ENCODE data around the gene CEP170B.

The CEP170B gene

DNA sequence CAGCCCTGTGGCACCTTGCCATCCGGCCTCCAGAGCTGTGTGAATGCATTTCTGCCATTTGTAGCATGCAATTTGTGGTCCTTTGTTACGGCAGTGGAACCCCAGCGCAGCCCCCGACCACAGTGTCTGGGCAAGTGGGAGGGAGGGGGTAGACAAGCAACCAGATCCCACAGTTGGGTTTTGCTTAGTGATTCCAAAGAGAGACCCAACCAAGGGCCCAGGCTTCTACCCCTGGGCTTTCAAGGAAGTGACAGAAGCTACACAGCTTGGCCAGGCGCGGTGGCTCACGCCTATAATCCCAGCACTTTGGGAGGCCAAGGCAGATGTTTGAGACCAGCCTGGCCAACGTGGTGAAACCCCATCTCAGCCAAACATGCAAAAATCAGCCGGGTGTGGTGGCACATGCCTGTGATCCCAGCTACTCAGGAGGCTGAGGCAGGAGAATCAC, 46.3 kb upstream of the CEP170B start:
- Histone ChIP-seq H3K9ac (ENCODE audit: low read depth, low read length, poor library complexity, severe bottlenecking) (no peak overlapping the region), H3F3A (ENCODE audit: low read depth) (no peaks in the 10 kb centered on the region), H3K27me3 (ENCODE audit: insufficient read depth, low read length, poor library complexity, severe bottlenecking) (no peaks in the 10 kb centered on the region), H3K9me2 (replicated peaks; ENCODE audit: low read depth, low read length) (no peaks in the 10 kb centered on the region), H3K9me3 (ENCODE audit: insufficient read depth, low read depth, low read length) (no peaks in the 10 kb centered on the region), H3K4me1 (ENCODE audit: insufficient read depth, low read length, poor library complexity, severe bottlenecking) (peaks cover 24% of the 10 kb centered on the region), H2AFZ (ENCODE audit: low read length) (no peak overlapping the region), H4K20me1 (ENCODE audit: insufficient read depth, low read length, poor library complexity, severe bottlenecking) (peaks cover 4% of the 10 kb centered on the region), H3K4me2 (ENCODE audit: low read depth, low read length, poor library complexity, severe bottlenecking) (no peak overlapping the region), H3K4me3 (ENCODE audit: low read length, poor library complexity, severe bottlenecking) (no peak overlapping the region), H3K79me2 (ENCODE audit: insufficient read depth, low read length) (peaks cover 35% of the 10 kb centered on the region), H3K36me3 (ENCODE audit: insufficient read depth, low read length) (no peaks in the 10 kb centered on the region)
- TF ChIP-seq, protein P1, sequence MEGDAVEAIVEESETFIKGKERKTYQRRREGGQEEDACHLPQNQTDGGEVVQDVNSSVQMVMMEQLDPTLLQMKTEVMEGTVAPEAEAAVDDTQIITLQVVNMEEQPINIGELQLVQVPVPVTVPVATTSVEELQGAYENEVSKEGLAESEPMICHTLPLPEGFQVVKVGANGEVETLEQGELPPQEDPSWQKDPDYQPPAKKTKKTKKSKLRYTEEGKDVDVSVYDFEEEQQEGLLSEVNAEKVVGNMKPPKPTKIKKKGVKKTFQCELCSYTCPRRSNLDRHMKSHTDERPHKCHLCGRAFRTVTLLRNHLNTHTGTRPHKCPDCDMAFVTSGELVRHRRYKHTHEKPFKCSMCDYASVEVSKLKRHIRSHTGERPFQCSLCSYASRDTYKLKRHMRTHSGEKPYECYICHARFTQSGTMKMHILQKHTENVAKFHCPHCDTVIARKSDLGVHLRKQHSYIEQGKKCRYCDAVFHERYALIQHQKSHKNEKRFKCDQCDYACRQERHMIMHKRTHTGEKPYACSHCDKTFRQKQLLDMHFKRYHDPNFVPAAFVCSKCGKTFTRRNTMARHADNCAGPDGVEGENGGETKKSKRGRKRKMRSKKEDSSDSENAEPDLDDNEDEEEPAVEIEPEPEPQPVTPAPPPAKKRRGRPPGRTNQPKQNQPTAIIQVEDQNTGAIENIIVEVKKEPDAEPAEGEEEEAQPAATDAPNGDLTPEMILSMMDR (conservative IDR thresholded peaks at IDR 0.05; ENCODE audit: low read length): no peak
- TF ChIP-seq EZH2phosphoT487 (IDR thresholded peaks at IDR 0.05; ENCODE audit: borderline replicate concordance): no peak

DNA sequence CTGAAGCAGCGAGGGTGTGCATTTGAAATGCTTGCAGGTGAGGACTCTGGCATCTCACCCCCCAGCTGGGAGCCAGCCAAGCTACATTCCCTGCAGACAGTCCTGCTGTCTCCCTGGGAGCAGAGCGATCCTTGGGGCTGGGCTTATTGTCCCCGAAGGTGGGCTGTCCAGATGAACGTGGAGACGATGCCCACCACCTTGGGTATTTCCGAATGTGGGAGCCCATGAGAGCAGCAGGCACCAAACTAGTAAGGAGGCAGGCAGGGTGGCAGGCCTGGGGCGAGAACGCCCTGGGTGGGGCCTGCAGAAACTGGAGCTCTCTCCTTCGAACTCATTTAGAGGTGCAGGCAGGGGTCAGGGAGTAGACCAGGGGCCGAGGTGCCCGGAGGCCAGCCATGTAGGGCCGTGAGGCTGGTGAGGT, 45.7 kb upstream of the CEP170B start:
- H3K9me2 ChIP-seq (replicated peaks; ENCODE audit: low read depth, low read length): no peaks in the 10 kb centered on the region
- peaks cover 18% of the 10 kb centered on the region for H3K4me1 ChIP-seq (ENCODE audit: insufficient read depth, low read length, poor library complexity, severe bottlenecking)
- H3K9ac ChIP-seq (ENCODE audit: low read depth, low read length, poor library complexity, severe bottlenecking): no peak overlapping the region
- no peak overlapping the region for H3K4me2 ChIP-seq (ENCODE audit: low read depth, low read length, poor library complexity, severe bottlenecking)
- peaks cover 4% of the 10 kb centered on the region for H4K20me1 ChIP-seq (ENCODE audit: insufficient read depth, low read length, poor library complexity, severe bottlenecking)
- H3K36me3 ChIP-seq (ENCODE audit: insufficient read depth, low read length): no peaks in the 10 kb centered on the region
- no peaks in the 10 kb centered on the region for H3F3A ChIP-seq (ENCODE audit: low read depth)
- no peak overlapping the region for H2AFZ ChIP-seq (ENCODE audit: low read length)
- H3K79me2 ChIP-seq (ENCODE audit: insufficient read depth, low read length): peaks cover 30% of the 10 kb centered on the region
- H3K4me3 ChIP-seq (ENCODE audit: low read length, poor library complexity, severe bottlenecking): no peak overlapping the region
- H3K9me3 ChIP-seq (ENCODE audit: insufficient read depth, low read depth, low read length): no peaks in the 10 kb centered on the region
- no peak for TF ChIP-seq EZH2phosphoT487 (IDR thresholded peaks at IDR 0.05; ENCODE audit: borderline replicate concordance)
- TF ChIP-seq, protein P1 (conservative IDR thresholded peaks at IDR 0.05; ENCODE audit: low read length): no peak
- H3K27me3 ChIP-seq (ENCODE audit: insufficient read depth, low read length, poor library complexity, severe bottlenecking): no peaks in the 10 kb centered on the region

DNA sequence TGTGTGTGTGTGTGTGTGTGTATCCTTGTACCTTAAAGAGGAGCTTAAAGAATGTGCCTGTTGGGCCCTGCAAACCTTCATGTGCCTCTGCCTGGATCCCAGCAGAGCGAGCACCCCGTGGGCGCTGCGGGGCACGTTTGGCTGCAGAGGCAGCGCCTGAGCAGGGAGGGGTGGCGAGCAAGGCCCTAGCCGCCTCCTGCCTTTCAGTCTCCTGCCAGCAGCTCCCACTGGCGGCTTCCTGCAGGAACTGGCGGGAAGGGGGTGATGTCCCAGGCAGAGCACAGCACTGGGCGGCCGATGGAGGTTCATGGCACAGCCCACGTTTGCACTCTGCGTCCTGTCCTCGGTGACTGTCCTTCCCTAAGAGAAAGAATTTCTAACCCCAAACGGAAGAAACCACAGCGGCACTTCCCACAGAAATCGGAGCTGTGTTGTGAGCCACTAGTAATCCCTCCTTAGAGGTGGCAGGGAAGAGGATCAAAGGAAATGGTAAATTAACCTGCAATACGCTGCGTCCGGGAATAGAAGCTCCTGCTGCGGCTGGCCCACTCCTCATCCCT, 44.3 kb upstream of the CEP170B start:
- no peak overlapping the region for H3K9ac ChIP-seq (ENCODE audit: low read depth, low read length, poor library complexity, severe bottlenecking)
- H2AFZ ChIP-seq (ENCODE audit: low read length): no peak overlapping the region
- no peaks in the 10 kb centered on the region for H3K9me3 ChIP-seq (ENCODE audit: insufficient read depth, low read depth, low read length)
- H3K4me2 ChIP-seq (ENCODE audit: low read depth, low read length, poor library complexity, severe bottlenecking): no peak overlapping the region
- no peak overlapping the region for H3K4me3 ChIP-seq (ENCODE audit: low read length, poor library complexity, severe bottlenecking)
- peaks cover 14% of the 10 kb centered on the region for H3K4me1 ChIP-seq (ENCODE audit: insufficient read depth, low read length, poor library complexity, severe bottlenecking)
- H4K20me1 ChIP-seq (ENCODE audit: insufficient read depth, low read length, poor library complexity, severe bottlenecking): peaks cover under 1% of the 10 kb centered on the region
- no peaks in the 10 kb centered on the region for H3K36me3 ChIP-seq (ENCODE audit: insufficient read depth, low read length)
- no peaks in the 10 kb centered on the region for H3F3A ChIP-seq (ENCODE audit: low read depth)
- H3K27me3 ChIP-seq (ENCODE audit: insufficient read depth, low read length, poor library complexity, severe bottlenecking): no peaks in the 10 kb centered on the region
- H3K9me2 ChIP-seq (replicated peaks; ENCODE audit: low read depth, low read length): no peaks in the 10 kb centered on the region
- H3K79me2 ChIP-seq (ENCODE audit: insufficient read depth, low read length): peaks cover 16% of the 10 kb centered on the region
- TF ChIP-seq EZH2phosphoT487 (IDR thresholded peaks at IDR 0.05; ENCODE audit: borderline replicate concordance): no peak
- TF ChIP-seq, protein P1 (conservative IDR thresholded peaks at IDR 0.05; ENCODE audit: low read length): no peak

Data from Loucy (cell line).